OCI-LY3 (cell line): ENCODE data around the gene C20orf202.

Experiments
- EZH2phosphoT487 ChIP-seq: fragments of 200-600 bp; shearing (Covaris generic); IDR thresholded peaks from 2 replicates; pipeline ENCODE4 v1.6.1; 2018; ENCODE audit warnings: antibody characterized with exemption, mixed run types, low read depth
- TF ChIP-seq, protein P1 (sequence below): fragments of 200-600, 300-600 bp; sonication (generic); IDR thresholded peaks from 2 replicates; pipeline ENCODE4 v1.5.1; 2014; ENCODE audit warnings: antibody characterized with exemption, low read length, low read depth

DNA sequence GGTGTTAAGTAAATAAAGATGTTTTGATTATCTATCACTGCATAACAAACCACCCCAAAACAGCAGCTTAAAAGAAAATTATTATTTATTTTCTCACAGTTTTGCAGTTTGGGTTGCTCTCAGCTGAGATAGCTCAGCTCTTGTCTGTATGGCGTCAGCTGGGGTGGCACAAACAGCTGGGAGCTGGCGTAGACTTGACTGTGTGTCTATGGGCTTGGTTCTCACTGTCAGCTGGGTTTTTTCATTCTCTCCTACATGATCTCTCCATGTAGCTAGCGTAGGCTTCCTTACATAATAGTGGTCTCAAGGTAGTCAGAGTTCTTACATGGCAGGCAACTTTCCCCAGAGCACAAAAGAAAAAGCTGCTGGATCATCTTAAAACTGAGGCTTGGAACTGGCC, 12.0 kb upstream of the C20orf202 start:
- TF ChIP-seq, protein P1, sequence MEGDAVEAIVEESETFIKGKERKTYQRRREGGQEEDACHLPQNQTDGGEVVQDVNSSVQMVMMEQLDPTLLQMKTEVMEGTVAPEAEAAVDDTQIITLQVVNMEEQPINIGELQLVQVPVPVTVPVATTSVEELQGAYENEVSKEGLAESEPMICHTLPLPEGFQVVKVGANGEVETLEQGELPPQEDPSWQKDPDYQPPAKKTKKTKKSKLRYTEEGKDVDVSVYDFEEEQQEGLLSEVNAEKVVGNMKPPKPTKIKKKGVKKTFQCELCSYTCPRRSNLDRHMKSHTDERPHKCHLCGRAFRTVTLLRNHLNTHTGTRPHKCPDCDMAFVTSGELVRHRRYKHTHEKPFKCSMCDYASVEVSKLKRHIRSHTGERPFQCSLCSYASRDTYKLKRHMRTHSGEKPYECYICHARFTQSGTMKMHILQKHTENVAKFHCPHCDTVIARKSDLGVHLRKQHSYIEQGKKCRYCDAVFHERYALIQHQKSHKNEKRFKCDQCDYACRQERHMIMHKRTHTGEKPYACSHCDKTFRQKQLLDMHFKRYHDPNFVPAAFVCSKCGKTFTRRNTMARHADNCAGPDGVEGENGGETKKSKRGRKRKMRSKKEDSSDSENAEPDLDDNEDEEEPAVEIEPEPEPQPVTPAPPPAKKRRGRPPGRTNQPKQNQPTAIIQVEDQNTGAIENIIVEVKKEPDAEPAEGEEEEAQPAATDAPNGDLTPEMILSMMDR = no peak
- TF ChIP-seq EZH2phosphoT487 = no peak
